NCI-H446 treated with DMSO at 0.1 percent for 48 hours (cell line): ENCODE measurements around the gene LRSAM1.

ENCODE experiments used
- DNase-seq: peaks from one replicate; lab custom pipeline; 2025; lab: John Stamatoyannopoulos, UW

Gene LRSAM1

DNA sequence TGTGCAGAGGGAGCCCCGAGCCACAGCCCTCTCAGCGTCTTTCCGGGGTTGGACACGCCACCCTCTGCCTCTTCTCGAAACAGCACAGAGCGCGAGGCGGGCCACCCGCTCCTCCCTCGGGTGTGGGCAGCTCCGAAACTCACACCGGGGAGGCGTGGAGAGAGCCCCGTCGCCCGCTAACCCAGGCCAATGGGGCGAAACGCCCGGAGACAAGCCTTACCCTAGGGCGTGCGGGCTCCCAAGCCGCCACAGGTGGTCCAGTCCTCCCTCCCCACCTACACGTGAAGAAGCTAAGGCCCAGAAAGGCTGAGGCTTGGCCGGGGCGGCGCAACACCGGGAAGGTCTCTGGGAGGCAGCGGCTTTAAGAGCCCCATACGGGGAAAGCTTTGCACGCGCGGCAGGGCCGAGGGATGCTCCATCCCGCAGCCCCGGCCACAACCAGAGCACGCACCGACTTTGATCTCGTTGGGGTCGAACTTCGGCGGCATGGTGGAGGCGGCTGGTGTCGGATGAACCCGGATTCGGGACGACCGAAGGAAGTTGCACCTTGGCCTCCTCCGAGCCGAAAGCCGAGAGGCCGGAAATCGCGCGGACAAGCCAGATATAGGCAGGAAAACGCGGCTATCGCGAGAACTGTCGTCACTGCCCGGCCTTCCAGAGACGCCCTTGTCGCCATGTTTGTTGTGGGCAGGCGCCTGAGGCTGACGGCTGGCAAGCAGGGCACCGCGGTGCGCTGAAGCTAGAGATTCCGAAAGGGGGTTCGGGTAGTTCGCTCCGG is at the start of gene LRSAM1, which contains the start of gene RPL12:
Gene LRSAM1, plus strand, starts transcription at position 681 of the 778 bp plus-strand sequence. CDS start 3,018 bp downstream, outside the sequence.
Gene RPL12, minus strand, starts transcription at position 577 of the 778 bp plus-strand sequence. Its CDS starts 89 bp downstream, at position 488.
- peak; percentile 75 for DNase-seq

GRCh38 chr9:127402401-127403090 is 48.8 kb upstream of the LRSAM1 start:
- DNase-seq: no peak

DNA sequence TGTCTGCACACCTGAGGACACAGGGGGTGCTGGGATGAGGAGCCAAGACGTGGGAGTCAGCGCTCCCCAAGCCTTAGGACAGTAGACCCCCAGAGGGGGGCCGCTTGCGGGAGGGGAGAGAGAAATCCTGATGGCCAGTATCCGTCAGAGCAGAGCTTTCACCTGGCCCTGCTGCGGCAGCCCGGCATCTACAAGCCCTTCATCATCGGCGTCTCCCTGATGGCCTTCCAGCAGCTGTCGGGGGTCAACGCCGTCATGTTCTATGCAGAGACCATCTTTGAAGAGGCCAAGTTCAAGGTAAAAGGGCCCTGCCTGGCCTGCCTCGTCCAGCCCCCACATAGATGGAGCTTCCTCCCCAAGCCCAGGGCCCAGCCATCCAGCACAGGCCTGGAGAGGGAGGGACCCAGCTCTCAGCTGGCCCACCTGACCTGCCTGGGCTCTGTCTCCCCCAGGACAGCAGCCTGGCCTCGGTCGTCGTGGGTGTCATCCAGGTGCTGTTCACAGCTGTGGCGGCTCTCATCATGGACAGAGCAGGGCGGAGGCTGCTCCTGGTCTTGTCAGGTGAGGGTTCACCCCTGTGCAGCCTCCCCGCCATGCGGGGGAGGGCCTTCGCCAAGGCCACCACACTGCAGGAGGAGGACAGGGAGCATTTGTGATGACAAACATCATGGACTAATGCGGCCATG is 47.7 kb upstream of the LRSAM1 start:
- no peak for DNase-seq

- DNase-seq: no peak
Measured at GRCh38 chr9:127404631-127405030, 46.7 kb upstream of the LRSAM1 start.

- DNase-seq: no peak
Measured at GRCh38 chr9:127405344-127406125, 45.8 kb upstream of the LRSAM1 start.

- no peak for DNase-seq
Measured at GRCh38 chr9:127406799-127407491, 44.4 kb upstream of the LRSAM1 start.

GRCh38 chr9:127407492-127407843 is 43.8 kb upstream of the LRSAM1 start:
- no peak for DNase-seq

- DNase-seq: no peak
Measured at GRCh38 chr9:127411122-127411521, 40.2 kb upstream of the LRSAM1 start.

DNA sequence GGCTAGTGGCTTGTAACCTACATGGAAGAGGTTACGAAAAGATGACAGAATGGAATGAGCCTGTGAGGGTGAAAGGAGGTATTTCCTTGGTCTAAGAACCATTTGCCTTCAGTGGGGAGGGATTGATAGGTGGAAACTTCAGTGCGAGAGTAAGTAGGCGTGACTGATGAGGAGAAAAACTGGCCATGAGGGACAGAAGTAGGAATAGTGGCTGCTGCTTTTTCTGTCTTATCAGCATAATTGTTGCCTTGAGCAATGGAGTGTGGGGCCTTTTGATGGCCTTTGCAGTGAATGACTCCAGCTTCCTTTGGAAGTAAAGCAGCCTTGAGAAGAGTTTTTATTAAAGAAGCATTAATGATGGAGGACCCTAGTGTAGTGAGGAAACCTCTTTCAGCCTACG is 36.2 kb upstream of the LRSAM1 start:
- no peak for DNase-seq

GRCh38 chr9:127415657-127416056 is 35.7 kb upstream of the LRSAM1 start:
- no peak for DNase-seq

DNA sequence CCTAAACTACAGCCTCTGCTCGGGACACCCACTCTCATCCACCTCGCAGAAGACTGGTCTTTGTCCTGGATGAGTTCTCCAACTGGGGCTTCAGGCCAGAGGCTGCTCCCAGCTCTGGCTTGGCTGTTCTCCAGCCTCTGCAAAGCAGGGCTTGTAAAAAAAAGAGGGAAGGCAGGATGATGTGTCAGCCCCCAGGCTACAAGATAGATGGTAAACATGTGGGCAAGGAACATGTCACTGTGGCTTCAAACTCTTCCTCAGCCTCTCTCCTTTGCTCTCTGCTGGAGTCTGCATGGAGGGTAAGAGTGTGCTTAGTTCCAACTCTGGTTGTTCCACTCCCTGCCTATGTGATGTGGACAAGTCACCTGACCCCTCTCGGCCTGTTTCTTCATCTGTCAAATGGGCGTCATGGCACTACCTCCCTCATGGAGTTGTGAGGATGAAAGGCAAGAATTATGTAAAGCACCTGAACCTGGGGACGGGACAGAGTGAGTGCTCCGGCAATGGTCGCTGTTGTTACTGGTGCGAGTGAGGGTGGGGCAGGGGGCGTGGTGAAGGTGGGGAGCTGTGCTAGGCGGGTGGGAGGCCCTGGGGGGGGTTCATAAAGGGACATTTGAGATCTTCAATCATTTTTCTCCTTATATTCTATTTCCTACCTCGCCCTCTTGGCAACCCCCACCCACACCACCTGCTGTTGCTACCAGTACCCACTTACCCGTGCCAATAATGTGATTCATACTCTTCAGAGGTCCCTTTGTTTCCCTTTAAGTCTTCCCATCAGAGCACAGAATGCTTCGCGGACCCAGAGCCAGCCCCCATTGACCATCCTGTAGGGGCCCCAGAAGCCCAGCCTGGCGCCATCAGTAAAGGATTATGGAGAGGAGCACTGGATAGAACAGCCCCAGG is 33.9 kb upstream of the LRSAM1 start:
- peak; percentile 40 for DNase-seq

DNA sequence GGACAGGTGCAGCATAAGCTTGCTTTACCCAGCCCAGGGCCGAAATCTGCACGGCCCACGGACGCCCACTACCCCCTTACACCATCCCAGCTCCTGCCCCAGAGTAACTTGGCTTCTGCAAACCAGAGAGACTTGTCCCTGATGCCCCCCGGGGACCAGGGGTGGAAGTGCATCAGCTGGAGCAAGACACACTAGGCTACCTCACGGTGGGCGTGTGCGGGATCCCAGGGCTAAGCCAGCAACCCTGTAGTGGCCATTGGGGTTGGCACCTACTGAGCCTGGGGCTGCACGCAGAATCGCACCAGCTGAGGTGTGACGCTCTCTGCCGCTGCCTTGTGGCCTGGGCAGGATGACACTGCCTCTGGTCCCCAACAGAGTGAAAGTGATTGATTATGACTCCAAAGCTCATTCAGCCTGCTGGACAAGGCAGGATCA is 33.3 kb upstream of the LRSAM1 start:
- DNase-seq: no peak

DNA sequence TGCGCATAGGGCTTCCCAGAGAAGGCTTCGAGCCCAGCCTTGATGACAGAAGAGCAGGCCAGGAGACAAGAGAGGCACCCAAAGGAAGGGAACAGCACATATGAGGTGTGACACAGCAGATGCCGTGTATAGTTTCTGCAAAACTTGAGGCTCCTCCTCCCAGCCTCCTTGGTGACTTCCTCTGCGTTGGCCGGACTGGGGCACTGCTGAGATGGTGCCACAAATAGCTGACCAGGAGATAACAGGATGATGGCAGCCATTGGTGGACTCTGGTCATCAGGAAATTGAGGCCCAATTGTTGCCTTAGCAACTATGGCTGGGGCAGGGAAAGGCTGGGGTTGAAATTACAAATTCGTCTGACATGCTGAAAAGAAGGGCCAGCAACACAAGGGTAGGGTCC is 32.0 kb upstream of the LRSAM1 start:
- no peak for DNase-seq

DNA sequence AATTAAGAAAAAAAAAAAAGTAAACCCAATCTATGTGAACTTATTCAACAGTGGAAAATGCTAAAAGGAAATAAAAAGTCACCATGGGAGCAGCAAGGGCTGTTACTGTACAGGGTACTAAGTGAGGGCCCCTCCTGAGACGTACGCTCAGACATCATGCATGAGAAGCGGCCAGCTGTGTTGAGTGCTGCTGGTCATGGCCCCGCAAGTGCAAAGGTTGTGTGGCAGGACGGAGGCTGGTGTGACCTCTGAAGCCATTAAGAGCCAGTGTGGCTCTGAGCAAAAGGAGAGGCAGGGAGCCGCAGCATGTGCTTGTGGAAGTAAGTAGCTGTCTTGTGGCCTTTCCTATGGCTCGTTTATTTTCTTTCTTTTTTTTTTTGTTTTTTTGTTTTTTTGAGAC is 30.3 kb upstream of the LRSAM1 start:
- no peak for DNase-seq

DNA sequence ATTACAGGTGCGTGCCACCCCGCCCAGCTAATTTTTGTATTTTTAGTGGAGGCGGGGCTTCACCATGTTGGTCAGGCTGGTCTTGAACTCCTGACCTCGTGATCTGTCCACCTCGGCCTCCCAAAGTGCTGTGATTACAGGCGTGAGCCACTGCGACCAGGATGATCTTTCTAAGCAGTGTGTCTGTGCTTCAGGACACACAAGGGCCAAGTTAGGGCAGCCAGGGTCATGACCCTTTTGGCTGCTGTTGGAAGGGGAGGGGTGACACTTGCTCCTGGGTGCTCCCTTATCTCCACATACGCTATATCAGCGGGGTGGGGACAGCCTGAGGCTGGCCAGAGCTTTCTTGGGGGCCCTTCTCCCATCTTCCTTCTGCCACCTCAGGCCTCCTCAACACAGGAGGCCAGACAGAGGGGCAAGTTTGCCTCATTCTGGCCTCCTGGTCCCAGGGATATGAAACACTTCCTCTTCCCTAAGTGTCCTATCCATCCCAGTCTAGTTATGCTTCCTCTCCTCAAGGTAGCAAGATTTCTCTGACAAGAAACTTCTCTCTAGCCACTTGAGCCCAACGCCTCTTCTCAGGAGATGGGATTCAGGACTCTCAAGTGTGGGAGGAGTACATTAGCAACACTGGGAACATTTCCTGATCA is 29.1 kb upstream of the LRSAM1 start:
- no peak for DNase-seq

DNA sequence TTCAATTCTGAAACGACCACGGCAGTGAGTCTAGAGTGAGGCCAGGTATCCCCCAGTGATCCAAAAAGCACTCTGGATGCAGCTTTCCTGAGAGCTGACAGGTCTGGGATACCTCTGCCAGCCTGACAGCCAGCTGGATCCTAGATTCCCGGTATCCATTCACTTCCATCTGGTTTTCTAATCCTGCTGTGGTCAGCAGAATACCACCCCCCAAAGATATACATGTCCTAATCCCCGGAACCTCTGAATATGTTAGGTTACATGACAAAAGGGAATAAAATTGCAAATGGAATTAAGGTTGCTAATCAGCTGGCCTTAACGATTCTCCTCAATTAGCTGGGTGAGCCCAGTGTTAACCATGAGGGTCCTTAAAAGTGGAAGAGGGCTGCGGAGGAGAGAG is 28.5 kb upstream of the LRSAM1 start:
- DNase-seq: no peak

DNA sequence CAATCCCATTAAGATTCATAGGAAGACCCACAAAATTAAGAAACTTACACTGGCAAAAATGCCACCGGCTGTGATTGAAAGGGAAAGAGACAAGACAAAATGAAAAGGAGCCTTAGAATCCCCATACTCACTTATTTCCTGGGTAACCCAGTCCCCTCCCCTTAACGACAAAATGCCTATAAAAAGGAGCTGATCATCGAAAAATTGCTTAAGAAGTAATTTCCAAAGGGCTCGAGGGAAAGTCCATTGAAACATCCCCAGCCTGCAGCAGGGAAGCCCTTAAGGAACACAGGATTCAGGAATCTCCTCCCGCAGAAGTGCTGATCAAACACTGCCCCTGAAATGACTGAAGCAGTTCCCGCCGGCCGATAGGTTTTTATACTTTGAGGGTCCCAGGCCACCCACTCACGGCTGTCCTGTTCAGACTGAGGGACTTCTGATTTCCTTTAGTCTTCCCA is 27.8 kb upstream of the LRSAM1 start:
- DNase-seq: no peak

DNA sequence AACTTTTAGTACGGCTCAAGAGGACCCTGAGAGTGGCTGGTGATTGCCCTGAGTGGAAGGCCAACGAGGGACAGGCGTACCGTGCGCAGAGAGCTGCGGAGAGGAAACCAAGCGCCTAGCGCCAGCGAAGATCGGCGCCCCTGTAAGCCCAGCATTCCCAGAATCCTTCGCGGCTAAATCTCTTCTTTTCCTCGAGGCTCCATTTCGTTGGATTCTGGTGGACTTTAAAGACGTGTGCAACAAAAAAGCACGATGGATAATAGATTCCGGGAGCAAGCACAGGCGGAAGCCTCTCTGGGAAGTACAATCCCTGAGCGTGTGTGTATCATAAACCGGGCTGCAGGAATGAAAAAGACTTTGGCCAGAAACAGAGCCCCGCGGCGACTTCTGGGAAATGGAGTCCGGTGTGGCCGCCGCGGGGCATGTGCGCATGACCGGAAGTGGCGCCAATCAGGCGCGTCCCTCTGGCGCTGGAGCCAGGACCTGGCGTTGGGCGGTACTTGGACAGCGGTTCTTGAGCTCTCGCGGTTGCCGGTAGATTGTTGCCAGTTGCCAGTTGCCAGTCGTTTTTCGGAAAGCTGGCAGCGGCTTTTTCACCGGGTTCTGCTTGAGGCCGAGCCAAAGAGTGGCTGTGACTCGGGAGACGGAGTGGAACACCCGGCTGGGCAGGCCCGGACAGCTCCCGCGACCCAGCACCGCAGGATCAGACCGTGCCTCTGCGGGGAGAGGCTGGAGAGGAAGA is 27.2 kb upstream of the LRSAM1 start, which contains the start of gene ZNF79:
Gene ZNF79, plus strand, starts transcription at position 449 of the 742 bp plus-strand sequence. CDS start 406 bp downstream, outside the sequence.
- peak; percentile 74 for DNase-seq

GRCh38 chr9:127424676-127424999 is 26.7 kb upstream of the LRSAM1 start:
- DNase-seq: no peak
